Measurements from ENCODE around the gene SRMS.
"Not testable (repeated sequence)": the region's sequence is repeated elsewhere in the genome, so short reads cannot be mapped to it uniquely, and the experiment has no call there.

SRMS gene

GRCh38 chr20:63518946-63519667 lies 28.4 kb downstream of the SRMS start:
- no peak for DNase-seq (ENCODE audit: low spot score)
- TF ChIP-seq, protein P1, sequence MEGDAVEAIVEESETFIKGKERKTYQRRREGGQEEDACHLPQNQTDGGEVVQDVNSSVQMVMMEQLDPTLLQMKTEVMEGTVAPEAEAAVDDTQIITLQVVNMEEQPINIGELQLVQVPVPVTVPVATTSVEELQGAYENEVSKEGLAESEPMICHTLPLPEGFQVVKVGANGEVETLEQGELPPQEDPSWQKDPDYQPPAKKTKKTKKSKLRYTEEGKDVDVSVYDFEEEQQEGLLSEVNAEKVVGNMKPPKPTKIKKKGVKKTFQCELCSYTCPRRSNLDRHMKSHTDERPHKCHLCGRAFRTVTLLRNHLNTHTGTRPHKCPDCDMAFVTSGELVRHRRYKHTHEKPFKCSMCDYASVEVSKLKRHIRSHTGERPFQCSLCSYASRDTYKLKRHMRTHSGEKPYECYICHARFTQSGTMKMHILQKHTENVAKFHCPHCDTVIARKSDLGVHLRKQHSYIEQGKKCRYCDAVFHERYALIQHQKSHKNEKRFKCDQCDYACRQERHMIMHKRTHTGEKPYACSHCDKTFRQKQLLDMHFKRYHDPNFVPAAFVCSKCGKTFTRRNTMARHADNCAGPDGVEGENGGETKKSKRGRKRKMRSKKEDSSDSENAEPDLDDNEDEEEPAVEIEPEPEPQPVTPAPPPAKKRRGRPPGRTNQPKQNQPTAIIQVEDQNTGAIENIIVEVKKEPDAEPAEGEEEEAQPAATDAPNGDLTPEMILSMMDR (IDR thresholded peaks at IDR 0.05; ENCODE audit: borderline replicate concordance, control extremely low read depth, extremely low read depth, insufficient read depth, missing control alignments) = no peak
- in situ Hi-C loops (cut with MboI; ENCODE audit: low sequenced_read_pairs, unreplicated experiment) = no loop called here

- in situ Hi-C loops (cut with MboI; ENCODE audit: low sequenced_read_pairs, unreplicated experiment) = no loop called here
- TF ChIP-seq, protein P1 (IDR thresholded peaks at IDR 0.05; ENCODE audit: borderline replicate concordance, control extremely low read depth, extremely low read depth, insufficient read depth, missing control alignments) = no peak
- DNase-seq (ENCODE audit: low spot score) = no peak
Measured at GRCh38 chr20:63518351-63518861, 29.1 kb downstream of the SRMS start.

GRCh38 chr20:63517376-63518309 lies 29.9 kb downstream of the SRMS start:
- in situ Hi-C loops (cut with MboI; ENCODE audit: low sequenced_read_pairs, unreplicated experiment) = no loop called here
- no peak for DNase-seq (ENCODE audit: low spot score)
- TF ChIP-seq, protein P1 (IDR thresholded peaks at IDR 0.05; ENCODE audit: borderline replicate concordance, control extremely low read depth, extremely low read depth, insufficient read depth, missing control alignments) = no peak

DNA sequence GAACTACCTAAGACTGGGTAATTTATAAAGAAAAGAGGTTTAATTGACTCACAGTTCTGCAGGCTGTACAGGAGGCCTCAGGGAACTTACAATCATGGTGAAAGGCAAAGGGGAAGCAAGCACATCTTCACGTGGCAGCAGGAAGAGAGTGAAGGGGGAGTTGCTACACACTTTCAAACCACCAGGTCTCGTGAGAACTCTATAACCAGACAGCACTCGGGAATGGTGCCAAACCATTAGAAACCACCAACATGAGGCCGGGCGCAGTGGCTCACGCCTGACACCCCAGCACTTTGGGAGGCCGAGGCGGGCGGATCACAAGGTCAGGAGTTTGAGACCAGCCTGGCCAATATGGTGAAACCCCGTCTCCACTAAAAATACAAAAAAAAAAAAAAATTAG lies 33.0 kb downstream of the SRMS start:
- DNase-seq (ENCODE audit: low spot score); in situ Hi-C loops (cut with MboI; ENCODE audit: low sequenced_read_pairs, unreplicated experiment): not testable (repeated sequence)

DNA sequence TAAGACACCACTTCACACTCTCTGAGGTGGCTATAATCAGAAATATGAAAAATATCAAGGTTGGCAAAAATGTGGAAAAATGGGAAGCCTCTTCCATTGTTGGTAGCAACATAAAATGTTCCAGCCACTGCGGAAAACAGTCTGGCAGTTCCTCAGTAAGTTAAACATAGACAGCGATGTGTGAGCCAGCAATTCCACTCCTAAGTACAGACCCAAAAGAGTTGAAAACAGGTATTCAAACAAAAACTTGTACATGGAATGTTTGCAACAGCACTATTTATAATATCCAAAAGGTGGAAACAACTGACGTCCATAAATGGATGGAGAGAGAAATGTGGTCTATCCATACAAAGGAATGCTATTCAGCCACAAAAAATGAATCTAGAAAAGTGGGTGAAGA lies 34.3 kb downstream of the SRMS start:
- TF ChIP-seq, protein P1 (IDR thresholded peaks at IDR 0.05; ENCODE audit: borderline replicate concordance, control extremely low read depth, extremely low read depth, insufficient read depth, missing control alignments) = no peak
- DNase-seq (ENCODE audit: low spot score) = no peak
- in situ Hi-C loops (cut with MboI; ENCODE audit: low sequenced_read_pairs, unreplicated experiment) = no loop called here

GRCh38 chr20:63509088-63509564 lies 38.4 kb downstream of the SRMS start:
- TF ChIP-seq, protein P1 (IDR thresholded peaks at IDR 0.05; ENCODE audit: borderline replicate concordance, control extremely low read depth, extremely low read depth, insufficient read depth, missing control alignments) = no peak
- in situ Hi-C loops (cut with MboI; ENCODE audit: low sequenced_read_pairs, unreplicated experiment) = no loop called here
- no peak for DNase-seq (ENCODE audit: low spot score)
